ENCODE measurements around the gene GPR162. TPM values are rescaled to one million over a fixed set of nuclear protein-coding genes. Genes with fewer than 3 reads are reported as not detected.

The GPR162 gene, protein sequence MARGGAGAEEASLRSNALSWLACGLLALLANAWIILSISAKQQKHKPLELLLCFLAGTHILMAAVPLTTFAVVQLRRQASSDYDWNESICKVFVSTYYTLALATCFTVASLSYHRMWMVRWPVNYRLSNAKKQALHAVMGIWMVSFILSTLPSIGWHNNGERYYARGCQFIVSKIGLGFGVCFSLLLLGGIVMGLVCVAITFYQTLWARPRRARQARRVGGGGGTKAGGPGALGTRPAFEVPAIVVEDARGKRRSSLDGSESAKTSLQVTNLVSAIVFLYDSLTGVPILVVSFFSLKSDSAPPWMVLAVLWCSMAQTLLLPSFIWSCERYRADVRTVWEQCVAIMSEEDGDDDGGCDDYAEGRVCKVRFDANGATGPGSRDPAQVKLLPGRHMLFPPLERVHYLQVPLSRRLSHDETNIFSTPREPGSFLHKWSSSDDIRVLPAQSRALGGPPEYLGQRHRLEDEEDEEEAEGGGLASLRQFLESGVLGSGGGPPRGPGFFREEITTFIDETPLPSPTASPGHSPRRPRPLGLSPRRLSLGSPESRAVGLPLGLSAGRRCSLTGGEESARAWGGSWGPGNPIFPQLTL
- 10 to 100 TPM; 18.9 to 37.7 (median 35.7) TPM for polyA plus RNA-seq (ENCODE audit: insufficient read length in 4 of 4)

- peak in 3 of 4 donors; percentile 63 to 80 (median 77) for DNase-seq (ENCODE audit: low read depth in 4 of 4, low spot score in 2 of 4)
Measured at GRCh38 chr12:6821591-6822425, at the start of gene GPR162. Gene GPR162, plus strand, starts transcription at chr12:6821821. Its CDS starts 2,078 bp downstream, at chr12:6823899.

DNA sequence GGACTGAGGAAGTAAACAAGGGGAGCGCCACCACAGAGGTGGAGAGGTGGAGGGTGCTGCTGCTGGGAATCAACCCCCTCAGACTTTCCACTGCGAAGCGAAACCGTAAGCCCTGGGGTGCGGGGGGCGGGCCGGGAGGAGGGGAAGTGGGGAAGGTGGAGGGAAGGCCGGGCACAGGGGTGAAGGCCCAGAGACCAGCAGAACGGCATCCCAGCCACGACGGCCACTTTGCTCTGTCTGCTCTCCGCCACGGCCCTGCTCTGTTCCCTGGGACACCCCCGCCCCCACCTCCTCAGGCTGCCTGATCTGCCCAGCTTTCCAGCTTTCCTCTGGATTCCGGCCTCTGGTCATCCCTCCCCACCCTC is 49.3 kb upstream of the GPR162 start, which contains the start of gene LAG3:
Gene LAG3, plus strand, starts transcription at position 190 of the 365 bp plus-strand sequence. CDS start 333 bp downstream, outside the sequence.
- DNase-seq (ENCODE audit: low read depth in 4 of 4, low spot score in 2 of 4) = no peak

- DNase-seq (ENCODE audit: low read depth in 4 of 4, low spot score in 2 of 4) = no peak
Measured at GRCh38 chr12:6772726-6773589, 48.7 kb upstream of the GPR162 start.

- no peak for DNase-seq (ENCODE audit: low read depth in 4 of 4, low spot score in 2 of 4)
Measured at GRCh38 chr12:6773590-6774351, 47.9 kb upstream of the GPR162 start.

DNA sequence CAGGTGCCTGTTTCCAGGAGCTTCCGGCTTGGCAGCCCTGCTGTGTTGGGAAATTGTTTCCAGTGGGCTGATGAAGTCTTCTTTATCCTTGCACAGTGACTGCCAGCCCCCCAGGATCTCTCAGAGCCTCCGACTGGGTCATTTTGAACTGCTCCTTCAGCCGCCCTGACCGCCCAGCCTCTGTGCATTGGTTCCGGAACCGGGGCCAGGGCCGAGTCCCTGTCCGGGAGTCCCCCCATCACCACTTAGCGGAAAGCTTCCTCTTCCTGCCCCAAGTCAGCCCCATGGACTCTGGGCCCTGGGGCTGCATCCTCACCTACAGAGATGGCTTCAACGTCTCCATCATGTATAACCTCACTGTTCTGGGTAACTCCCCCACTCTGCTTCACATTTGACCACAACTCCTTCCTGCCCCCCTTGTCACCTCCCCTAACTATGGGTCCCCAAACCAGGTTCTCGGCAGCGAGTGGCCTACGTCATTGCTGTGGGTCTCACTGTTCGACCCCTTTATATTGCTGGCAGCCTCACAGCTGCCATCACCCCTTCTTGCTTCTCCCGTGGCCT is 47.0 kb upstream of the GPR162 start:
- DNase-seq (ENCODE audit: low read depth in 4 of 4, low spot score in 2 of 4) = no peak

GRCh38 chr12:6775185-6776174 is 46.1 kb upstream of the GPR162 start:
- no peak for DNase-seq (ENCODE audit: low read depth in 4 of 4, low spot score in 2 of 4)

- DNase-seq (ENCODE audit: low read depth in 4 of 4, low spot score in 2 of 4) = no peak
Measured at GRCh38 chr12:6777386-6777785, 44.2 kb upstream of the GPR162 start.

- DNase-seq (ENCODE audit: low read depth in 4 of 4, low spot score in 2 of 4) = no peak
Measured at GRCh38 chr12:6778217-6778573, 43.4 kb upstream of the GPR162 start.

DNA sequence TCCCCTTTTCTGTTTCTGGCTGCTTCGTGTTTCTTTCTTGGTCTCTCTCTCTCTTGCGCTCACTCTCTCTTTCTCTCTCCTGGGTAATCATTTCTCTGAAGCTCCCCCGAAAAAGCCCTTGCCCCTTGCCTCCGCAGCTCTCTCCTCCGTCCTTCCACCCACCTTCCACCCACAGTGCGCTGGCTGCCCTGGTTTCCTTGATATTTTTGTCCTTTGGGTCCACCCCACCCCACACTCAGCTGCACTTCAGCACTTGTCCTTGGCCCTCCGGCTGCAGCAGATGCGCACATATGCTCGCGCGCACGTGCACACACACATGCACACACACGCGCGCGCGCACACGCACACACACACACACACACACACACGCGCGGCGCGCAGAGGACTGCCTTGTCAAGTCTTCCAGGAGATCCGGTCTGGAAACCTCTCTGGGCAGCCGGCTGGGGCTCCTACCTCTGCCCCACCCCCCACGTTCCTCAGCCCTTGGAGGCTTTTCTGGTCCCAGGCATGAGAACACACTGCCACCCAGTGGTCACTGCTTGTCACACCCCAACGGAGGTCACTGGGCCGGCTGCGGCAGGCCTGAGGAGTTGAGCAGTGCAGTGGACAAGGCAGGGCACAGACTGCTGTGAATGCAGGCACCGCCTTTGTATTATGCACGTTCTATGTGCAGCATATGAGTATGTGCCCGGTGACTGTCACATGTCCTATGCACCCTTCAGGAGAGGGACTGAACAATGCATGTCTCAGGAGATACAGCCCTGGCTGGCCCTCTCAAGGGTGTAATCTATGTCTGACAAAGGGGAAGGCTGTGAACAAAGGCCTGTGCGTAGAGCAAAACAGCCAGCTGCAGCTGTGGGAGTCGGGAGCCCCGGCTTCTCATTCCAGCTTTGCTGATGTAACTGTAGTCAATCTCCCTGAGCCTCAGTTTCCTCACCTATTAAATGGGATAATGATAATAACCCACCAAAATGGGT is 42.8 kb upstream of the GPR162 start:
- DNase-seq (ENCODE audit: low read depth in 4 of 4, low spot score in 2 of 4) = peak in 3 of 4 donors; percentile 83 to 95 (median 90)

GRCh38 chr12:6779708-6780432 is 41.8 kb upstream of the GPR162 start:
- DNase-seq (ENCODE audit: low read depth in 4 of 4, low spot score in 2 of 4) = no peak

- no peak for DNase-seq (ENCODE audit: low read depth in 4 of 4, low spot score in 2 of 4)
Measured at GRCh38 chr12:6780573-6780972, 41.0 kb upstream of the GPR162 start.

DNA sequence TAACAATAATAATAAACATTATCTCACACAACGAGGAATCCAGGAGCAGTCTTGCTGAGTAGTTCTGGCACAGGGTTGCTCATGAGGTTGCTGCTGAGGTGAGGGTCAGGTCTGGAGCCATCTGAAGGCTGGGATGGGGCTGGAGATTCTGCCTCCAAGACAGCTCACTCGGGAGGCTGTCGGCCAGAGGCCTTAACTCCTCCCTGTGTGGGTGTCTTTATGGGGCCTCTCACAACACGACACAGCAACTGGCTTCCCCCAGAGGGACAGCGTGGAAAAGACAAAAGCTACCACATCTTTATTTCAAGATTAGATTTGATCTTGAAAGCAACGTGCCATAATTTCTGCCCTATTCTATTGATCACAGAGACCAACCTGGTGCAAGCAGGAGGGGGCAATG is 39.5 kb upstream of the GPR162 start:
- DNase-seq (ENCODE audit: low read depth in 4 of 4, low spot score in 2 of 4) = no peak

- no peak for DNase-seq (ENCODE audit: low read depth in 4 of 4, low spot score in 2 of 4)
Measured at GRCh38 chr12:6782850-6783566, 38.6 kb upstream of the GPR162 start.

- DNase-seq (ENCODE audit: low read depth in 4 of 4, low spot score in 2 of 4) = no peak
Measured at GRCh38 chr12:6783828-6784227, 37.8 kb upstream of the GPR162 start.

GRCh38 chr12:6784296-6784695 is 37.3 kb upstream of the GPR162 start:
- DNase-seq (ENCODE audit: low read depth in 4 of 4, low spot score in 2 of 4) = no peak
